SK-N-SH (cell line): ENCODE results near the gene ZFP62. TPM values are rescaled to one million over a fixed set of nuclear protein-coding genes. Genes with fewer than 3 reads are reported as not detected.

ENCODE experiments used
- CTCF ChIA-PET: fragments of 300-600, 350-600 bp; formaldehyde crosslinking; extraction: SDS; loops from one replicate; lab custom pipeline; 2021; lab: Yijun Ruan, JAX
- POLR2A ChIA-PET: fragments of 350-600 bp; sonication (Branson Sonifier 250); formaldehyde crosslinking; extraction: SDS; loops from one replicate; lab custom pipeline; 2020; ENCODE audit warnings: antibody characterized with exemption, inconsistent platforms; lab: Yijun Ruan, JAX
- DNase-seq: peaks from one replicate; pipeline ENCODE4 v3.0.0; 2012
- H2AFZ ChIP-seq: fragments of 200-600 bp; sonication (generic); 2 replicates; pipeline ENCODE4 v1.8.1; 2016; ENCODE audit warnings: antibody characterized with exemption, mild to moderate bottlenecking, low read depth
- H3F3A ChIP-seq: fragments of 200-600 bp; sonication (generic); replicated peaks from 2 replicates; pipeline ENCODE3; 2016; ENCODE audit warnings: antibody characterized with exemption, mild to moderate bottlenecking; ENCODE audit not compliant: insufficient read depth
- H3K27ac ChIP-seq, 2 experiments: fragments of 200-500 bp in 1 of 2; fragments of 200-600 bp in 1 of 2; sonication (Bioruptor generic) in 1 of 2; sonication (generic), shearing (Covaris generic) in 1 of 2; 2 replicates each; pipeline versions ENCODE4 v1.5.1 to v1.6.1; 2014 to 2016; ENCODE audit warnings: low read depth in 2 of 2, inconsistent platforms in 1 of 2, low read length in 1 of 2, mild to moderate bottlenecking in 1 of 2, mixed read lengths in 1 of 2
- H3K27me3 ChIP-seq: fragments of 200-600 bp; sonication (generic), shearing (Covaris generic); 2 replicates; pipeline ENCODE4 v1.6.1; 2016; ENCODE audit warnings: mixed run types; ENCODE audit not compliant: insufficient read depth
- H3K36me3 ChIP-seq, 2 experiments: fragments of 200-500 bp in 1 of 2; fragments of 200-600 bp in 1 of 2; sonication (Bioruptor generic) in 1 of 2; sonication (generic) in 1 of 2; replicated peaks in 1 of 2; 2 replicates each; pipeline versions ENCODE3 to v1.5.1; 2014 to 2016; ENCODE audit warnings: low read length in 1 of 2, mild to moderate bottlenecking in 1 of 2; ENCODE audit not compliant: insufficient read depth in 2 of 2, control insufficient read depth in 1 of 2
- H3K4me1 ChIP-seq, 2 experiments: fragments of 200-500 bp in 1 of 2; fragments of 200-600 bp in 1 of 2; sonication (Bioruptor generic) in 1 of 2; sonication (generic), shearing (Covaris generic) in 1 of 2; 2 replicates each; pipeline versions ENCODE4 v1.5.1 to v1.6.1; 2014 to 2016; ENCODE audit warnings: low read depth in 1 of 2, low read length in 1 of 2, mixed run types in 1 of 2; ENCODE audit not compliant: insufficient read depth in 2 of 2, control insufficient read depth in 1 of 2
- H3K4me2 ChIP-seq: fragments of 200-600 bp; sonication (generic), shearing (Covaris generic); 2 replicates; pipeline ENCODE4 v1.6.1; 2017; ENCODE audit warnings: mixed run types
- H3K4me3 ChIP-seq, 2 experiments: fragments of 200-500 bp in 1 of 2; fragments of 200-600 bp in 1 of 2; sonication (Bioruptor generic) in 1 of 2; sonication (generic), shearing (Covaris generic) in 1 of 2; 2 replicates each; pipeline versions ENCODE4 v1.5.1 to v1.8.1; 2014 to 2016; ENCODE audit warnings: low read depth in 2 of 2, inconsistent platforms in 1 of 2, low read length in 1 of 2, mild to moderate bottlenecking in 1 of 2, mixed read lengths in 1 of 2, moderate library complexity in 1 of 2
- H3K79me2 ChIP-seq: fragments of 200-600 bp; sonication (generic); 2 replicates; pipeline ENCODE4 v1.8.1; 2017; ENCODE audit warnings: mild to moderate bottlenecking; ENCODE audit not compliant: insufficient read depth
- H3K9ac ChIP-seq: fragments of 200-600 bp; sonication (generic); 2 replicates; pipeline ENCODE4 v1.6.1; 2017; ENCODE audit warnings: mixed run types
- H3K9me2 ChIP-seq: fragments of 200-600 bp; sonication (generic); 2 replicates; pipeline ENCODE4 v1.6.1; 2017; ENCODE audit warnings: mixed run types
- H3K9me3 ChIP-seq: fragments of 200-600 bp; sonication (generic); 2 replicates; pipeline ENCODE4 v1.6.1; 2017; ENCODE audit warnings: mixed run types, mild to moderate bottlenecking, moderate library complexity
- H4K20me1 ChIP-seq: fragments of 200-600 bp; sonication (generic); 2 replicates; pipeline ENCODE4 v1.6.1; 2017; ENCODE audit warnings: mild to moderate bottlenecking, mixed run types; ENCODE audit not compliant: insufficient read depth
- CHD2 ChIP-seq: fragments of 150-350 bp; IDR thresholded peaks from 2 replicates; pipeline ENCODE4 v1.6.1; 2018; ENCODE audit warnings: low read length; ENCODE audit not compliant: partially characterized antibody
- ELF1 ChIP-seq: IDR thresholded peaks from 2 replicates; pipeline ENCODE4 v1.4.0; 2012
- EP300 ChIP-seq, 2 experiments: IDR thresholded peaks; 2 replicates each; pipeline versions ENCODE4 v1.4.0 to v1.6.1; 2012; ENCODE audit warnings: borderline replicate concordance in 1 of 2, low read depth in 1 of 2, low read length in 1 of 2
- EZH2phosphoT487 ChIP-seq: fragments of 200-600 bp; sonication (generic); IDR thresholded peaks from 2 replicates; pipeline ENCODE4 v1.6.1; 2017; ENCODE audit warnings: low read depth, mixed run types, mild to moderate bottlenecking, antibody characterized with exemption, moderate library complexity, borderline replicate concordance
- FOSL2 ChIP-seq: IDR thresholded peaks from 2 replicates; pipeline ENCODE4 v1.4.0; 2012; ENCODE audit warnings: low read depth, mild to moderate bottlenecking, moderate library complexity, borderline replicate concordance
- FOXJ3 ChIP-seq: sonication (generic); formaldehyde crosslinking; IDR thresholded peaks from 2 replicates; pipeline ENCODE4 v1.5.1; 2020; ENCODE audit warnings: mild to moderate bottlenecking, missing genetic modification reagents
- JUND ChIP-seq: IDR thresholded peaks from 2 replicates; pipeline ENCODE4 v1.4.0; 2012
- MEF2A ChIP-seq: IDR thresholded peaks from 2 replicates; pipeline ENCODE4 v1.4.0; 2012; ENCODE audit warnings: low read depth, borderline replicate concordance
- MXI1 ChIP-seq: IDR thresholded peaks from 2 replicates; pipeline ENCODE4 v1.6.1; 2012; ENCODE audit warnings: mild to moderate bottlenecking, low read depth, low read length, improper control_type of control experiment
- NRF1 ChIP-seq: IDR thresholded peaks from 2 replicates; pipeline ENCODE4 v1.6.1; 2012; ENCODE audit warnings: low read depth, mild to moderate bottlenecking, low read length
- RAD21 ChIP-seq: IDR thresholded peaks from 2 replicates; pipeline ENCODE4 v1.6.1; 2012; ENCODE audit warnings: mild to moderate bottlenecking, low read length
- RXRA ChIP-seq: IDR thresholded peaks from 2 replicates; pipeline ENCODE4 v1.4.0; 2012; ENCODE audit warnings: low read depth, mild to moderate bottlenecking, borderline replicate concordance
- SMC3 ChIP-seq: IDR thresholded peaks from 2 replicates; pipeline ENCODE4 v1.6.1; 2012; ENCODE audit warnings: low read depth, low read length, improper control_type of control experiment
- TAF1 ChIP-seq: IDR thresholded peaks from 2 replicates; pipeline ENCODE4 v1.6.1; 2012; ENCODE audit warnings: low read depth, mild to moderate bottlenecking, low read length, moderate library complexity, borderline replicate concordance
- TEAD4 ChIP-seq: IDR thresholded peaks from 2 replicates; pipeline ENCODE4 v1.4.0; 2012; ENCODE audit warnings: mild to moderate bottlenecking, borderline replicate concordance; ENCODE audit not compliant: insufficient read depth
- WGBS: methylation state at CpG from one replicate; pipeline ENCODE4 v1.1.6; 2017; ENCODE audit warnings: low lambda C conversion rate; 5-methylcytosine and 5-hydroxymethylcytosine counted together
- polyA plus RNA-seq, 3 experiments: library from polyadenylated mRNA; depleted of rRNA; stranded (reverse); fragments of >200 nt; gene quantifications; 2 replicates each; pipeline ENCODE4 v1.2.3, GENCODE V29; 2012
- TF ChIP-seq, protein P1 (sequence below): fragments of 200-600 bp; sonication (generic); IDR thresholded peaks from 2 replicates; pipeline ENCODE4 v1.6.1; 2017; ENCODE audit warnings: antibody characterized with exemption, mild to moderate bottlenecking, moderate library complexity
- TF ChIP-seq, protein P2 (sequence below): fragments of 150-350 bp; IDR thresholded peaks from 2 replicates; pipeline ENCODE4 v1.6.1; 2016; ENCODE audit warnings: mild to moderate bottlenecking, low read depth, low read length

The ZFP62 gene
- polyA plus RNA-seq, 1 of the 3 experiments (the other 2 are of a cell fraction) = 6.0 TPM

DNA sequence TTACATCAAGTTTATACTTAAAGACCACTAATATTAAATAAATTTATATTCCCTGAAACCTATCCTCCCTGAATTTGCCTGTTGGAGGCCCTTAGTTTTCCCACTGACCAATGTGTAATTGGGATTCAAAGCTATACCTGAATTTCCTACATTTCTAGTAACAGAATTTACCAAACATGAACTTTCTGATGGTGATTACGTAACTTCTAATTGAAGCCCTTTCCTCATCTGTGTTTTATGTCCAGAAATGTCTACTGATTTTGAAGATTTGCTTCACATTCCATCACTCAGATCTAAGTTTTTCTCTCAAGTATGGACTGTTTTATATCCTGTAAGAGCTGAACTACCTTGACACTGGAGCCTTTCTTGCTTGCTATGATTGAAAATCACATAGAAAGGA is 12.8 kb downstream of the ZFP62 start (continued):
- no peak for TF ChIP-seq MEF2A
- no peak for TF ChIP-seq ELF1
- TF ChIP-seq CHD2 = no peak
- TF ChIP-seq, all 33 proteins: peak for 0

DNA sequence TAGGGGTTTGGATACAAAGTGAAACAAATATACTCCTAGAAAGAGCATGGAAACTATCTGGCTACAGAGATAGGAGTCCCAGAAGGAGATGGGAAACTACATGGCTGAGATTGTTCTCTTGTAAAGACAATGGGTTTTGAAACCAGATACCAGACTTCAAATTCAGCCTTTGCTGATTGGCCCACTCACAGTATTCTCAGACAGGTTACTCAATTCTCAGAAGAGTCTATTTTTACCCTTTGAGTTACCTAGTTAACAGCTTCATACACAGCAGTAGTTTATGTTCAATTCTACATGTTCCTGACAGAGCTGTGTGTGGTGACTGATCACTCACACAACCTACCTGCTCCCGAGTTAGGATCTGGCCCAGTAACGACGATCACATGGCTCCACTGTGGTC is 14.1 kb downstream of the ZFP62 start:
- DNase-seq = no peak
- H3K9me2 ChIP-seq = no peaks in the 10 kb centered on the region
- H3K9ac ChIP-seq = no peak overlapping the region
- peaks cover 13% of the 10 kb centered on the region; the same call in 1 of the 2 replicates for H3K79me2 ChIP-seq
- H3K27ac ChIP-seq = no peak overlapping the region
- H2AFZ ChIP-seq = no peak overlapping the region
- H3K4me3 ChIP-seq = no peak overlapping the region
- H4K20me1 ChIP-seq = no peaks in the 10 kb centered on the region
- 43% methylated on average over 3 of the region's 3 CpGs for WGBS
- CTCF ChIA-PET = interaction anchor here (1.6 kb wide), 1 partner anchor 22 kb away, joined by 4 read pairs; no protein-coding TSS in a partner anchor
- H3K9me3 ChIP-seq = peaks cover 13% of the 10 kb centered on the region; the same call in 1 of the 2 replicates
- peaks cover 41 to 47% of the 10 kb centered on the region in 2 experiments for H3K36me3 ChIP-seq
- no peaks in the 10 kb centered on the region for H3K4me1 ChIP-seq
- POLR2A ChIA-PET = no interaction called here
- TF ChIP-seq TEAD4 (no peak), MEF2A (no peak)
- H3K4me2 ChIP-seq = no peak overlapping the region
- H3F3A ChIP-seq = no peaks in the 10 kb centered on the region
- no peaks in the 10 kb centered on the region for H3K27me3 ChIP-seq

DNA sequence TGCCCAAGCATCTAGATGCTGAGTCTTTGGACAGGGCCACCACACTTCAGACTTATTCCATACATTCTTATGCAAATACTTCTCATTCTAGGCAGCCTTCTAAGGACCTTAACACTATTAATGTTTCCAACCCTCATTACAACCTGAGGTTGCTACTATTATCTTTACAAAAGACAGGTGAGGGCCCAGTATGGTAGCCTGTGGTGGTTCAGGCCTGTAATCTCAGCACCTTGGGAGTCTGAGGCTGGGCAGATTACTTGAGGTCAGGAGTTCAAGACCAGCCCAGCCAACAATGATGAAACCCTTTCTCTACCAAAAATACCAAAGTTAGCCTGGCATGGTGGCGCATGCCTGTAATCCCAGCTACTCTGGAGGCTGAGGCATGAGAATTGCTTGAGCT is 16.2 kb downstream of the ZFP62 start:
- Histone ChIP-seq H3K27ac (no peak overlapping the region), H3K36me3 (peaks cover 19 to 26% of the 10 kb centered on the region in 2 experiments), H3K9me2 (no peaks in the 10 kb centered on the region), H3K4me3 (no peak overlapping the region), H3K4me1 (no peaks in the 10 kb centered on the region), H3F3A (no peaks in the 10 kb centered on the region), H3K9ac (no peak overlapping the region), H3K4me2 (no peak overlapping the region), H3K79me2 (no peaks in the 10 kb centered on the region), H4K20me1 (no peaks in the 10 kb centered on the region), H3K9me3 (no peaks in the 10 kb centered on the region), H2AFZ (no peak overlapping the region), H3K27me3 (no peaks in the 10 kb centered on the region)
- ChIA-PET CTCF (no interaction called here), POLR2A (no interaction called here)
- DNase-seq = no peak
- no peak for TF ChIP-seq FOSL2
- no peak for TF ChIP-seq NRF1
- TF ChIP-seq TAF1 = no peak
- TF ChIP-seq CHD2 = no peak
- TF ChIP-seq RXRA = no peak
- no peak for TF ChIP-seq EP300 (IDR thresholded peaks at IDR 0.05; ENCODE audit: borderline replicate concordance in 1 of 2, low read depth in 1 of 2, low read length in 1 of 2)
- no peak for TF ChIP-seq RAD21
- TF ChIP-seq SMC3 = no peak
- TF ChIP-seq, protein P1, sequence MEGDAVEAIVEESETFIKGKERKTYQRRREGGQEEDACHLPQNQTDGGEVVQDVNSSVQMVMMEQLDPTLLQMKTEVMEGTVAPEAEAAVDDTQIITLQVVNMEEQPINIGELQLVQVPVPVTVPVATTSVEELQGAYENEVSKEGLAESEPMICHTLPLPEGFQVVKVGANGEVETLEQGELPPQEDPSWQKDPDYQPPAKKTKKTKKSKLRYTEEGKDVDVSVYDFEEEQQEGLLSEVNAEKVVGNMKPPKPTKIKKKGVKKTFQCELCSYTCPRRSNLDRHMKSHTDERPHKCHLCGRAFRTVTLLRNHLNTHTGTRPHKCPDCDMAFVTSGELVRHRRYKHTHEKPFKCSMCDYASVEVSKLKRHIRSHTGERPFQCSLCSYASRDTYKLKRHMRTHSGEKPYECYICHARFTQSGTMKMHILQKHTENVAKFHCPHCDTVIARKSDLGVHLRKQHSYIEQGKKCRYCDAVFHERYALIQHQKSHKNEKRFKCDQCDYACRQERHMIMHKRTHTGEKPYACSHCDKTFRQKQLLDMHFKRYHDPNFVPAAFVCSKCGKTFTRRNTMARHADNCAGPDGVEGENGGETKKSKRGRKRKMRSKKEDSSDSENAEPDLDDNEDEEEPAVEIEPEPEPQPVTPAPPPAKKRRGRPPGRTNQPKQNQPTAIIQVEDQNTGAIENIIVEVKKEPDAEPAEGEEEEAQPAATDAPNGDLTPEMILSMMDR = no peak
- TF ChIP-seq, protein P2, sequence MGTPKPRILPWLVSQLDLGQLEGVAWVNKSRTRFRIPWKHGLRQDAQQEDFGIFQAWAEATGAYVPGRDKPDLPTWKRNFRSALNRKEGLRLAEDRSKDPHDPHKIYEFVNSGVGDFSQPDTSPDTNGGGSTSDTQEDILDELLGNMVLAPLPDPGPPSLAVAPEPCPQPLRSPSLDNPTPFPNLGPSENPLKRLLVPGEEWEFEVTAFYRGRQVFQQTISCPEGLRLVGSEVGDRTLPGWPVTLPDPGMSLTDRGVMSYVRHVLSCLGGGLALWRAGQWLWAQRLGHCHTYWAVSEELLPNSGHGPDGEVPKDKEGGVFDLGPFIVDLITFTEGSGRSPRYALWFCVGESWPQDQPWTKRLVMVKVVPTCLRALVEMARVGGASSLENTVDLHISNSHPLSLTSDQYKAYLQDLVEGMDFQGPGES = no peak
- no peak for TF ChIP-seq MXI1
- no peak for TF ChIP-seq TEAD4
- no peak for TF ChIP-seq JUND
- TF ChIP-seq EZH2phosphoT487 = no peak
- TF ChIP-seq FOXJ3 (CRISPR knock-in tag) = no peak
- WGBS = 100% methylated on average over 1 of the region's 1 CpG
